Measurements from ENCODE around the gene SENP2. TPM values are rescaled to one million over a fixed set of nuclear protein-coding genes. Genes with fewer than 3 reads are reported as not detected.
"Not testable (repeated sequence)": the region's sequence is repeated elsewhere in the genome, so short reads cannot be mapped to it uniquely, and the experiment has no call there.

Gene SENP2
- total RNA-seq, 1 experiment from 2014 or later, result 46.4 TPM

DNA sequence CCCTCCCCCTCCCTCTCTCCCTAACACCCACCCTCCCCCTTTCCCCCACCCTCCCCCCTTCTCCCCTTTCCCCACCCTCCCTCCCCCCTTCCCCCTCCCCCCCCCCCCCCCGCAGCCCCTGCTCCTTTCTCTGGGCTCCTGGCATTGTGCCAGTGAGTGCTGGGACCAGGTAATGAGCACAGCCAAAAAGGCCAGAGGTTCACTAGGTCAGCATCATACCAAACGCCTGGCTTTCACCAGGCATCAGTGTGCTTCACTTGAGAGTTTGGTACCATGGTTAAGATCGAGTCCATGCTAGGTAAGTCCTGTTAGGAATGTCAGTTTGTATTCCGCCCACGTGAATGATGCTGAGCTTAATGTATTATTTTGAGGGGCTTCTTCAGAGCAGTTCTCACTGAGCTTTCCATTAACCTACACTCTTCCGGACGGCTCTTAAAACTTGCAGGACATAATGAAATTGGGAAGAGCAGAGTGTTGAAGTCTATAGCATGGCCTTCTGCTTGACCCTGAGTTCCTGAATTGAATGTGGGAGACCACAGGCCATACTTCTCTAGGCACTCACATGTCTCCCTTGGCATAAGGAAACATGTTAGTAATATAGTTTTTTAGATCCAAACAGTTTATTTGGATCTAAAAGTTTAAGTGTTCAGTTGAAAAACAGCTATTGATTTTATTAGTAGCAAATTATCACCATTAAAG lies 45.6 kb downstream of the SENP2 start:
- peaks cover 13% of the 10 kb centered on the region for H3K4me1 ChIP-seq (ENCODE audit: insufficient read depth, low read length)
- H3K9me2 ChIP-seq (replicated peaks; ENCODE audit: low read length), result no peaks in the 10 kb centered on the region
- H2AFZ ChIP-seq (ENCODE audit: low read length), result no peak overlapping the region
- intact Hi-C loops (cut with micrococcal nuclease), result loop anchor here (5.0 kb wide), 1 partner anchor 44 kb away; the partner anchor contains the start of gene SENP2
- DNase-seq, result peak; percentile 21
- ATAC-seq, result no peak
- no peaks in the 10 kb centered on the region; the same call in 1 of the 2 replicates for H3K36me3 ChIP-seq (ENCODE audit: low read depth, low read length)
- no TSS peak for BruUV-seq (replicated peaks)
- H3K79me2 ChIP-seq (ENCODE audit: low read length), result no peaks in the 10 kb centered on the region
- H3K9ac ChIP-seq (ENCODE audit: low read length), result no peak overlapping the region
- no peaks in the 10 kb centered on the region for H3K9me3 ChIP-seq (ENCODE audit: low read length)
- no peak overlapping the region for H3K4me2 ChIP-seq (ENCODE audit: low read length)
- H4K20me1 ChIP-seq (ENCODE audit: low read length), result no peaks in the 10 kb centered on the region
- H3K27ac ChIP-seq (ENCODE audit: low read length), result no peak overlapping the region
- ChIA-PET CTCF (interaction anchor here (0.6 kb wide), 1 partner anchor 978 kb away, joined by 12 read pairs; no protein-coding TSS in a partner anchor), POLR2A (ENCODE audit: unreplicated experiment) (no interaction called here)
- H3K4me3 ChIP-seq (ENCODE audit: low read length), result no peak overlapping the region
- TF ChIP-seq, protein P1, sequence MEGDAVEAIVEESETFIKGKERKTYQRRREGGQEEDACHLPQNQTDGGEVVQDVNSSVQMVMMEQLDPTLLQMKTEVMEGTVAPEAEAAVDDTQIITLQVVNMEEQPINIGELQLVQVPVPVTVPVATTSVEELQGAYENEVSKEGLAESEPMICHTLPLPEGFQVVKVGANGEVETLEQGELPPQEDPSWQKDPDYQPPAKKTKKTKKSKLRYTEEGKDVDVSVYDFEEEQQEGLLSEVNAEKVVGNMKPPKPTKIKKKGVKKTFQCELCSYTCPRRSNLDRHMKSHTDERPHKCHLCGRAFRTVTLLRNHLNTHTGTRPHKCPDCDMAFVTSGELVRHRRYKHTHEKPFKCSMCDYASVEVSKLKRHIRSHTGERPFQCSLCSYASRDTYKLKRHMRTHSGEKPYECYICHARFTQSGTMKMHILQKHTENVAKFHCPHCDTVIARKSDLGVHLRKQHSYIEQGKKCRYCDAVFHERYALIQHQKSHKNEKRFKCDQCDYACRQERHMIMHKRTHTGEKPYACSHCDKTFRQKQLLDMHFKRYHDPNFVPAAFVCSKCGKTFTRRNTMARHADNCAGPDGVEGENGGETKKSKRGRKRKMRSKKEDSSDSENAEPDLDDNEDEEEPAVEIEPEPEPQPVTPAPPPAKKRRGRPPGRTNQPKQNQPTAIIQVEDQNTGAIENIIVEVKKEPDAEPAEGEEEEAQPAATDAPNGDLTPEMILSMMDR (conservative IDR thresholded peaks at IDR 0.05; ENCODE audit: low read depth, low read length), result no peak
- TF ChIP-seq EZH2phosphoT487 (IDR thresholded peaks at IDR 0.05; ENCODE audit: borderline replicate concordance, low read length) (no peak), EZH2 (IDR thresholded peaks at IDR 0.05; ENCODE audit: low read length, unreplicated experiment) (no peak)
- H3K27me3 ChIP-seq (ENCODE audit: low read length), result no peaks in the 10 kb centered on the region
- no peaks in the 10 kb centered on the region for H3F3A ChIP-seq (ENCODE audit: low read length, unreplicated experiment)

DNA sequence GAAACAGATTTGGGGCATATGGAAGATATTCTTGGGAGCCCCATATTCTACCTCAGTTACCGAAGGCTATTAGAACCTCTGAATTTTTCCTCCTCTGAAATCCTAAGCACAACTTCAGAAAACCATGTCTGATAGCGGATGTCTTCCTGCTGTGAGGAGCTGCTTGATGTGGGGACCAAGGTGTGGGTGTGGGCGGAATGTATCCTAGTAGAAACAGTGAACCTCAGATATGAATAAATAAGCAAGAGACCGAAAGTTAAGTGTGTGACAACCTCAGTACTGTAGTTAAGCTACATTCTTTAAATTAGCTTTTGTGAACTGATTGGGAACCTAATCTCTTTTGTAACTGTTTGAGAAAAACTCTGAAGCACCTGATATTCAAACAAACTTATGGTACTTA lies 46.9 kb downstream of the SENP2 start:
- no peaks in the 10 kb centered on the region for H3F3A ChIP-seq (ENCODE audit: low read length, unreplicated experiment)
- H3K4me2 ChIP-seq (ENCODE audit: low read length), result no peak overlapping the region
- no peaks in the 10 kb centered on the region for H3K9me3 ChIP-seq (ENCODE audit: low read length)
- no peak for DNase-seq
- H3K4me1 ChIP-seq (ENCODE audit: insufficient read depth, low read length), result peaks cover 13% of the 10 kb centered on the region
- ChIA-PET POLR2A (ENCODE audit: unreplicated experiment) (no interaction called here), CTCF (interaction anchor here (0.7 kb wide), 1 partner anchor 15 kb away, joined by 3 read pairs; no protein-coding TSS in a partner anchor)
- no peak overlapping the region for H3K27ac ChIP-seq (ENCODE audit: low read length)
- H3K9me2 ChIP-seq (replicated peaks; ENCODE audit: low read length), result no peaks in the 10 kb centered on the region
- ATAC-seq, result no peak
- no peak overlapping the region for H2AFZ ChIP-seq (ENCODE audit: low read length)
- H3K9ac ChIP-seq (ENCODE audit: low read length), result no peak overlapping the region
- no peaks in the 10 kb centered on the region for H3K79me2 ChIP-seq (ENCODE audit: low read length)
- BruUV-seq (replicated peaks), result no TSS peak
- H4K20me1 ChIP-seq (ENCODE audit: low read length), result no peaks in the 10 kb centered on the region
- H3K27me3 ChIP-seq (ENCODE audit: low read length), result no peaks in the 10 kb centered on the region
- intact Hi-C loops (cut with micrococcal nuclease), result loop anchor here (5.0 kb wide), 1 partner anchor 46 kb away; the partner anchor contains the start of gene SENP2
- H3K36me3 ChIP-seq (ENCODE audit: low read depth, low read length), result no peaks in the 10 kb centered on the region; the same call in 1 of the 2 replicates
- TF ChIP-seq, protein P1 (conservative IDR thresholded peaks at IDR 0.05; ENCODE audit: low read depth, low read length), result no peak
- TF ChIP-seq EZH2phosphoT487 (IDR thresholded peaks at IDR 0.05; ENCODE audit: borderline replicate concordance, low read length), result no peak
- TF ChIP-seq EZH2 (IDR thresholded peaks at IDR 0.05; ENCODE audit: low read length, unreplicated experiment), result no peak
- H3K4me3 ChIP-seq (ENCODE audit: low read length), result no peak overlapping the region

DNA sequence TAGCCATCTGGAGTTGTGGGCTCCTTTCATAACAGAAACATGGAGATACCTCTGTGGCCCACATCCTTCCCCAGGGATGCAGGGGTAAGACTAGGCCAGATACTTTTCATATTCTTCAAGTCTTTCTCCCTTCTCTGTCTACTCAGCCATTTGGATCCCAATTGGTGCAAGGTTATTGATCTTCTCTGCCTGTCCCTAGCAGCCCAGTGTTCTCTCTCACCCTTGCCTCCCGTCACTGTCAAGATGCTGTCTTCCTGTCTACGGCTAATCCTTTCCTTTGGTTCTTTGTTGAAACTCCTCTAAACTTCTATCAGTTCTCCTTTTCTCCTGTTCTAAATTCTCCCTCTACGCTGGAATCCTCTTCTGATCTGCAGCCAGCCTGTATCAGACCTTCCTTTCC lies 51.3 kb downstream of the SENP2 start:
- Histone ChIP-seq H3K27ac (ENCODE audit: low read length) (no peak overlapping the region), H2AFZ (ENCODE audit: low read length) (no peak overlapping the region), H3K4me1 (ENCODE audit: insufficient read depth, low read length) (no peaks in the 10 kb centered on the region), H3K4me2 (ENCODE audit: low read length) (no peak overlapping the region), H3K27me3 (ENCODE audit: low read length) (no peaks in the 10 kb centered on the region), H3K36me3 (ENCODE audit: low read depth, low read length) (no peaks in the 10 kb centered on the region), H3K4me3 (ENCODE audit: low read length) (no peak overlapping the region), H3K9me2 (replicated peaks; ENCODE audit: low read length) (no peaks in the 10 kb centered on the region), H4K20me1 (ENCODE audit: low read length) (no peaks in the 10 kb centered on the region), H3K9me3 (ENCODE audit: low read length) (no peaks in the 10 kb centered on the region), H3K79me2 (ENCODE audit: low read length) (no peaks in the 10 kb centered on the region), H3F3A (ENCODE audit: low read length, unreplicated experiment) (no peaks in the 10 kb centered on the region), H3K9ac (ENCODE audit: low read length) (no peak overlapping the region)
- ChIA-PET CTCF (no interaction called here), POLR2A (ENCODE audit: unreplicated experiment) (no interaction called here)
- DNase-seq (no peak), ATAC-seq (peak; percentile 11)
- TF ChIP-seq, protein P1 (conservative IDR thresholded peaks at IDR 0.05; ENCODE audit: low read depth, low read length), result no peak
- TF ChIP-seq EZH2 (IDR thresholded peaks at IDR 0.05; ENCODE audit: low read length, unreplicated experiment) (no peak), EZH2phosphoT487 (IDR thresholded peaks at IDR 0.05; ENCODE audit: borderline replicate concordance, low read length) (no peak)
- BruUV-seq (replicated peaks), result TSS peak; percentile 7
- intact Hi-C loops (cut with micrococcal nuclease), result no loop called here

DNA sequence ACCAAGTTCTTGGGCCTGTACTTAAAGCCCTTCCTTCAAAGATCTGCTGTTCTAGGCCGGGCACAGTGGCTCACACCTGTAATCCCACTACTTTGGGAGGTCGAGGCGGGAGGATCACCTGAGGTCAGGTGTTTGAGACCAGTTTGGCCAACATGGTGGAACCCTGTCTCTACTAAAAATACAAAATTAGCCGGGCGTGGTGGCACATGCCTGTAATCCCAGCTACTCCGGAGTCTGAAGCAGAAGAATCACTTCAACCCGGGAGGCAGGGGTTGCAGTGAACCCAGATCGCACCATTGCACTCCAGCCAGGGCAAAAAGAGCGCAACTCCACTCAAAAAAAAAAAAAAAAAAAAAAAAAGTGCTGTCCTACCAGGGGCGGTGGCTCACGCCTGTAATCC lies 52.6 kb downstream of the SENP2 start:
- DNase-seq; H3K79me2 ChIP-seq (ENCODE audit: low read length); H3K27ac ChIP-seq (ENCODE audit: low read length); POLR2A ChIA-PET (ENCODE audit: unreplicated experiment); H2AFZ ChIP-seq (ENCODE audit: low read length); BruUV-seq (replicated peaks); H4K20me1 ChIP-seq (ENCODE audit: low read length); H3K9me2 ChIP-seq (replicated peaks; ENCODE audit: low read length); H3K27me3 ChIP-seq (ENCODE audit: low read length); intact Hi-C loops (cut with micrococcal nuclease); H3K4me3 ChIP-seq (ENCODE audit: low read length); H3K9me3 ChIP-seq (ENCODE audit: low read length); H3K4me2 ChIP-seq (ENCODE audit: low read length); H3K4me1 ChIP-seq (ENCODE audit: insufficient read depth, low read length); H3K36me3 ChIP-seq (ENCODE audit: low read depth, low read length); ATAC-seq; CTCF ChIA-PET; H3K9ac ChIP-seq (ENCODE audit: low read length); H3F3A ChIP-seq (ENCODE audit: low read length, unreplicated experiment): not testable (repeated sequence)

Data from PC-3 (cell line).